PC-3 (cell line): ENCODE measurements around the gene MARCHF9. TPM values are rescaled to one million over a fixed set of nuclear protein-coding genes. Genes with fewer than 3 reads are reported as not detected.

ENCODE experiments used
- ATAC-seq: fragments of 200-7000 bp; cut with Tn5 transposase; 2 replicates; pipeline ENCODE4 v1.9.1; 2020; ENCODE audit warnings: mild to moderate bottlenecking, moderate library complexity
- BruUV-seq: library from RNA; stranded (reverse); fragments of 400-500 nt; replicated peaks from 2 replicates; lab custom pipeline; 2021; lab: Mats Ljungman, UMichigan
- CTCF ChIA-PET: fragments of 300-600 bp; sonication (Branson Sonifier 250); formaldehyde crosslinking; loops from one replicate; lab custom pipeline; 2022; ENCODE audit warnings: antibody characterized with exemption; lab: Charles Lee
- POLR2A ChIA-PET: fragments of 300-600 bp; sonication (Branson Sonifier 250); formaldehyde crosslinking; loops from one replicate; lab custom pipeline; 2022; ENCODE audit warnings: antibody characterized with exemption; ENCODE audit not compliant: unreplicated experiment; lab: Charles Lee
- DNase-seq: peaks from one replicate; pipeline ENCODE4 v3.0.0-alpha.2; 2015
- H2AFZ ChIP-seq: fragments of 300-600 bp; sonication (generic); 2 replicates; pipeline ENCODE4 v1.6.0; 2016; ENCODE audit warnings: antibody characterized with exemption, low read length
- H3F3A ChIP-seq: fragments of 300-600 bp; sonication (generic); one replicate; pipeline ENCODE4 v1.6.0; 2017; ENCODE audit warnings: antibody characterized with exemption, low read length, control low read depth, mild to moderate bottlenecking; ENCODE audit not compliant: unreplicated experiment
- H3K27ac ChIP-seq: fragments of 300-600 bp; sonication (generic); 2 replicates; pipeline ENCODE4 v1.5.1; 2016; ENCODE audit warnings: mild to moderate bottlenecking, low read length
- H3K27me3 ChIP-seq: fragments of 300-600 bp; sonication (generic); 2 replicates; pipeline ENCODE4 v1.6.1; 2016; ENCODE audit warnings: low read length, mixed read lengths
- H3K36me3 ChIP-seq: fragments of 300-600 bp; sonication (generic); 2 replicates; pipeline ENCODE4 v1.6.1; 2016; ENCODE audit warnings: low read depth, mixed run types, low read length, mixed read lengths
- H3K4me1 ChIP-seq: fragments of 300-600 bp; sonication (generic); 2 replicates; pipeline ENCODE4 v1.5.1; 2016; ENCODE audit warnings: low read length; ENCODE audit not compliant: insufficient read depth
- H3K4me2 ChIP-seq: fragments of 300-600 bp; sonication (generic); 2 replicates; pipeline ENCODE4 v1.6.0; 2016; ENCODE audit warnings: low read length
- H3K4me3 ChIP-seq: fragments of 300-600 bp; sonication (generic); 2 replicates; pipeline ENCODE4 v1.5.1; 2016; ENCODE audit warnings: mild to moderate bottlenecking, low read length, mixed read lengths
- H3K79me2 ChIP-seq: fragments of 300-600 bp; sonication (generic); 2 replicates; pipeline ENCODE4 v1.6.1; 2017; ENCODE audit warnings: low read length, mixed read lengths
- H3K9ac ChIP-seq: fragments of 300-600 bp; sonication (generic); 2 replicates; pipeline ENCODE4 v1.6.0; 2016; ENCODE audit warnings: mild to moderate bottlenecking, low read length
- H3K9me2 ChIP-seq: fragments of 300-600 bp; sonication (generic); replicated peaks from 2 replicates; pipeline ENCODE4 v1.6.1; 2016; ENCODE audit warnings: mixed run types, low read length, mixed read lengths
- H3K9me3 ChIP-seq: fragments of 300-600 bp; sonication (generic); 2 replicates; pipeline ENCODE4 v1.6.1; 2016; ENCODE audit warnings: low read length, mixed read lengths
- H4K20me1 ChIP-seq: fragments of 300-600 bp; sonication (generic); 2 replicates; pipeline ENCODE4 v1.6.1; 2016; ENCODE audit warnings: low read length, mixed read lengths
- CTCF ChIP-seq: fragments of 300-600 bp; sonication (generic); conservative IDR thresholded peaks from 2 replicates; pipeline ENCODE4 v1.5.1; 2017; ENCODE audit warnings: antibody characterized with exemption, low read depth, mild to moderate bottlenecking, low read length
- EZH2 ChIP-seq: fragments of 300-600 bp; sonication (generic); IDR thresholded peaks from one replicate; pipeline ENCODE4 v1.6.1; 2017; ENCODE audit warnings: antibody characterized with exemption, mild to moderate bottlenecking, low read length; ENCODE audit not compliant: unreplicated experiment
- EZH2phosphoT487 ChIP-seq: fragments of 300-600 bp; sonication (generic); IDR thresholded peaks from 2 replicates; pipeline ENCODE4 v1.6.1; 2018; ENCODE audit warnings: mild to moderate bottlenecking, antibody characterized with exemption, low read length, borderline replicate concordance
- intact Hi-C: fragments of 100-400 bp; cut with micrococcal nuclease; formaldehyde crosslinking; loops from 2 replicates; pipeline ENCODE4 v1.9.0; 2023
- total RNA-seq: library from RNA; depleted of rRNA; stranded (reverse); fragments of >200 nt; gene quantifications from 2 replicates; pipeline ENCODE4 v1.2.3, GENCODE V29; 2014

The MARCHF9 gene
- total RNA-seq, 1 experiment from 2014 or later, result 13.4 TPM

GRCh38 chr12:57760347-57760982 is 5.6 kb downstream of the MARCHF9 start:
- H3K36me3 ChIP-seq, result no peaks in the 10 kb centered on the region
- no peak overlapping the region for H3K9ac ChIP-seq
- H3K4me2 ChIP-seq, result no peak overlapping the region
- DNase-seq (no peak), ATAC-seq (no peak)
- H4K20me1 ChIP-seq, result no peaks in the 10 kb centered on the region
- no peak overlapping the region for H2AFZ ChIP-seq
- ChIA-PET POLR2A (no interaction called here), CTCF (no interaction called here)
- H3K4me3 ChIP-seq, result no peak overlapping the region
- no peaks in the 10 kb centered on the region for H3F3A ChIP-seq
- no peaks in the 10 kb centered on the region for H3K9me2 ChIP-seq
- no peak overlapping the region for H3K27ac ChIP-seq
- peaks cover 21% of the 10 kb centered on the region for H3K4me1 ChIP-seq
- no TSS peak for BruUV-seq
- H3K27me3 ChIP-seq, result no peaks in the 10 kb centered on the region
- H3K9me3 ChIP-seq, result no peaks in the 10 kb centered on the region
- TF ChIP-seq EZH2, result no peak
- TF ChIP-seq CTCF, result no peak
- no peak for TF ChIP-seq EZH2phosphoT487
- H3K79me2 ChIP-seq, result no peaks in the 10 kb centered on the region; the same call in 1 of the 2 replicates
- intact Hi-C loops, result no loop called here

DNA sequence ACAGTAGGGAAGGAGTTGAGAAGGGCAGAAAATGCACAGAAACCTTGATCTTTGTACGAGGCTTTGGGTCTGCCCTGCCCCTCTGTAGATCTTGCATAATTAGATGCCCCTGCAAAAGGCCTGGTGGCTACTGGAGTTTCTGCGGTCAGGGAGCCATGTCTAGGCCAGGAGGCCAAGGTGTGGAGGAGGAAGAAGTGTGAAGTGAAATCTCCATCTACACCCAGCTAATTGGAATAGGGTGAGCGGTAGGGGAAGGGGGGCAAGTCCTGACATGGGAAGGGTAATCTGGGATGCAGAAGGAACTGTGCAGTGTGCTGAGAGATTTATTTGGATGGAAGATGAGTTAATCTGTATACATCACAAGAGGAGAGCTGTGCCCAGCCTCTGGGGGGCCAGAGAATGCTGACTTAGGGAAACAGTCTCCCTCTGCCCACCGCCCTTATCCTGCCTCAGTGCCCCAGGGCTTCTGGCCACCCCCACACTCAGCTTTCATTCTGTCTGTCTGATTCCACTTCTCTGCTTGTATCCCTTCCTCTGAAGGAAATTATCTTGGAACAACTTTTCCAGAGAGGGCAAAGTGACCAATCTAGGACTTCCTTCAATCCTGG is 6.6 kb downstream of the MARCHF9 start:
- BruUV-seq, result no TSS peak
- intact Hi-C loops, result no loop called here
- DNase-seq (no peak), ATAC-seq (no peak)
- Histone ChIP-seq H3K9me3 (no peaks in the 10 kb centered on the region), H3K27ac (no peak overlapping the region), H3K79me2 (no peaks in the 10 kb centered on the region), H3K4me1 (peaks cover 25% of the 10 kb centered on the region), H3K4me2 (no peak overlapping the region), H2AFZ (no peak overlapping the region), H3K9me2 (no peaks in the 10 kb centered on the region), H4K20me1 (no peaks in the 10 kb centered on the region), H3K27me3 (no peaks in the 10 kb centered on the region), H3F3A (no peaks in the 10 kb centered on the region), H3K36me3 (no peaks in the 10 kb centered on the region), H3K9ac (no peak overlapping the region), H3K4me3 (no peak overlapping the region)
- POLR2A ChIA-PET, result no interaction called here
- TF ChIP-seq EZH2phosphoT487, result no peak
- TF ChIP-seq CTCF, result no peak
- no peak for TF ChIP-seq EZH2
- CTCF ChIA-PET, result no interaction called here

DNA sequence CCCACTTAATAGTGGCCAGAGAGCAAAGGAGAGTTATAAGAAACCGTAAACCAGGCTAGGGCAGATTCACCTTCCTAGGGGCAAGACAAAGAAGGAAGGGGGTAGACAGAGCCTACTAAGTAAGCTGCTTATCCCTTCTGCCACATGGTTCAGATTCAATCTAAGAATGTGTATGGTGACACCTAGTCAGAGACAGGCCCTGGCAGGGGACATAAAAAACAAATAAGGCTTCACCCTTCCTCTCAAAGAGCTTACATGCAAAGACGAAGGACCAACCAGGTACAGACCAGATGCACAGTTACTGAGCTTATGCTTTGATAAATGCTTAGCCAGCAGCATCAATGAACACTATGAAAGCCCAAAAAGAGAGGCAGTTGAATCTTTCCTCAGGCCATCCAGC is 7.6 kb downstream of the MARCHF9 start:
- CTCF ChIA-PET, result no interaction called here
- POLR2A ChIA-PET, result no interaction called here

More for the DNA sequence above, 7.6 kb downstream of the MARCHF9 start:
- Histone ChIP-seq H3K36me3 (no peaks in the 10 kb centered on the region), H3K79me2 (no peaks in the 10 kb centered on the region), H3K4me2 (no peak overlapping the region), H3K4me1 (peaks cover 33% of the 10 kb centered on the region), H3K4me3 (no peak overlapping the region), H3K9me3 (no peaks in the 10 kb centered on the region), H3K9me2 (no peaks in the 10 kb centered on the region), H3K9ac (no peak overlapping the region), H4K20me1 (no peaks in the 10 kb centered on the region), H3F3A (no peaks in the 10 kb centered on the region), H3K27me3 (no peaks in the 10 kb centered on the region), H3K27ac (no peak overlapping the region), H2AFZ (no peak overlapping the region)
- intact Hi-C loops, result no loop called here
- no peak for DNase-seq
- no TSS peak for BruUV-seq
- no peak for ATAC-seq
- TF ChIP-seq CTCF (no peak), EZH2phosphoT487 (no peak), EZH2 (no peak)
